HG02870 (cell line): ENCODE results near the gene DPH1.

Experiments used
- ATAC-seq: cut with Tn5 transposase; IDR thresholded peaks from one replicate; pipeline ENCODE4 v1.9.1; 2021; ENCODE audit warnings: mild to moderate bottlenecking, moderate library complexity; ENCODE audit not compliant: unreplicated experiment

DPH1 gene

DNA sequence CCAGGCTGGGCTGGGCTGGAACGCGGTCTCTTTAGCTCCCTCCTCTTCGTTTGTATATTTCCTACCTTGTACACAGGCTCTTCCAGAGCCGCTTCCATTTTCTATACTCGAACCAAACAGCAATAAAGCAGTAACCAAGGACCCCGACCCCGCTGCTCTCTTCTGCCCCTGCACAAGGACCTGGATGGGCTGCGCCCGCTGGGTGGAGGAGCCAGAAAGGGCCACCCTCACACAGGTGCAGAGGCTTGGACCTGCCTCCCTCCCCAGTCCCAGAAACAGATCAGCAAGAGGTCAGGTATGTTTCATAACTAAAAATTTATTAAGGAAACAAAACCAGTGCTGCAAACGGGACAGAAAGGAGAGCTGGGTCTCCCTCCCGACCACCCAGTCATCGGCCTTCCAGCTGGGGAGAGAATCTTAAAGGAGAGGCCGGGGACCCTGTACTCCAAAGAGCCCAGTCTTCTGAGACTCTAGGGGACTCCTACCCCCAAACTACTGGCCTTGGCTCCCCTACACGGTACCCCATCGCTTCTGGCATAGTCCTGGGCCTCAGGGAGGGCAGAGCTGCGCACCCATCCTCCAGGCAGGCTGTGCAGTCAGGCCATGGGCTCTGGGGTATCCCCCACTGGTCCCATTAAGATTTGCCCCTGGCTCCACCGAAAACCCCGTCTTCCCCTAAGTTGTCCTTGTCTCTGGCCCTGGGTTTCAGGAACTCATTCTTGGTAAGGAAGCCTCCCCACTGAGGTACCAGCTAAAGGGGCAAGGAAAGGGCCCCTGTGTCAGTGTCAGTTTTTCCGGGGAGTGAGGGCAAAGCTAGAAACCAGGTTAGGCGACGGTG lies 29.8 kb downstream of the DPH1 start:
- ATAC-seq: no peak

GRCh38 chr17:2060385-2060658 lies 30.4 kb downstream of the DPH1 start:
- no peak for ATAC-seq

GRCh38 chr17:2060681-2061440 lies 30.9 kb downstream of the DPH1 start:
- ATAC-seq: no peak

DNA sequence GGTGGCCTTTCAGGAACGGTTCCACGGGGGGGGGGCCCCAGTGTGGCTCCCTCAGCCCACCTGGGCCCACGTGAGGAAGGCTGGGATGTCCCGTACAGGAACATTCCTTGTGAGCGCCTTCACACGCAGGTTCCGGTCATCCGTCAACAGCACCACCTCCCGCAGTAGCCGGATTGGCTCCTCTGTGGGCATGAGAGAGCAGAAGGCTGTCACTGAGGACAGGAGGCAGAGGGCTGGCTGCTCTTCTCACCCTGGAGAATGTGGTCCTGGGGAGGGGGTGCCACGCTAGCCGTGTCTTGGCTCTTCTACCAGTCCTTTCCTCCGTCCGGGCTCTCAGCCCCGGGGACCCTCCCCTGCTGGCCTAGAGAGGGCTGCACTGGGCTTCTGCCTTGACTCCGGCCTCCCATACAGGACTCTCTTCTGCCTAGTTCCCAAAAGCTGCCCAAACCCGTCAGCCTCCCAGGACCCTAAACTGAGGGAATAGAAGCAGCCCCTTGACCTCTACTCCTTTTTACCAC lies 31.5 kb downstream of the DPH1 start:
- no peak for ATAC-seq

GRCh38 chr17:2062571-2063183 lies 32.7 kb downstream of the DPH1 start:
- no peak for ATAC-seq

GRCh38 chr17:2063261-2064146 lies 33.6 kb downstream of the DPH1 start:
- no peak for ATAC-seq

- ATAC-seq: no peak
Observed at GRCh38 chr17:2064147-2064489, 34.2 kb downstream of the DPH1 start.

DNA sequence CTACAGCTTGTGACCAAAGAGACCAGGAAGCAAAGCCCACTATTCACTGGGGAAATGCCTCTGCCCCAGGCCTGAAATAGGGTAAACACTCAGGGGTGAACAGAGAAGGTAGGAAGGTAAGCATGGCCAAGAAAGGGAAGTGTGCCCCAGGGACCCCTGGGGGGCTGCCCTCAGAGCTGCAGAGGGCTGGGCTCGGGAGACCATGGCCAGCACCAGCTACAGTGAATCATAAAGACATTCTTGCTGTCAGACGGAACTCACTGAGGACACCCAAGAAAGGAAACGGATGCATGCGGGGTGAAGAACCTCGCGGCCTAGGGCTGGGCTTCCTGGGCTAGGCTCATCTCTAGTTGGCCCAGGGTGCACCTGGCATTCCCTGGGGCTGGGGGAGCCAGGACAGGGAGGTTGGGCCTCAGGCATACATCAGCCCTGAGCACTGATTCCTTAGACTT lies 34.6 kb downstream of the DPH1 start:
- ATAC-seq: no peak

DNA sequence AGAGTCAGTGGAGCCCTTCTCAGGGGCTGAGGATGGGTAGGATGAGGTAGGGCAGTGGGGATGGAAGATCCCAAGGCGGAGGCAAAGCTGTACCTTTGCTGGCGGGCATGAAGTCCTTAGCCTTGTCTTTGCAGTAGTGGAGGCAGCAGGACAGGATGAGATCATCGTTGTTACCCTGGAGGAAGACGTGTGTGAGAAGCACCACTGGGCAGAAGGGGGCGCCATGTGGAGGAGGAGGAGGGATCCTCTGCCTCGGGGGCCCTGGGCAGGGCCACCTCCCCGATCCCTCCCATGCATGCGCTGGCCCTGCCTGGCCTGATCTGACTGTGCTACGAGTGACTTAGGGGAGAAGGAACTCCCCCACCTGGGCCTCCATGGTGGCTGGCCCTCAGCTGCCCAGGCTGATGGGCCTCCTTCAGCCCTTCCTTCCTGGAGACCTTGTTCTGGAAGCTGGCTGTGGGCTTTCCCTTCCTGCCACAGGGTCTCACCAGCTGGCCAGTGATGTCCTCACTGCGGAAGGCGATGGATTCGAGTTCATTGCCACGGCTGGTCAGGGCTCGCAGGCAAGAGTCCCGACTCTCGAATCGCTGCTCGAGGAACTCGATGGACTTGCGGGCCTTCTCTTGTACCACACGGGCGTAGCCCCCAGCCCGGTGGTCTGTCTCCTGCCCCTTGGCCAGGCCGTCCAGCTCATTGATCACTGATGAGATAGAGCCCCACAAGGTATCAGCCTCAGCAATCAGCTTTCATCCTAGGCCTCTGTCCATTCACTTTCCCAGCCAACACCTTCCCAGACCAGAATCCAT lies 35.2 kb downstream of the DPH1 start:
- ATAC-seq: no peak

GRCh38 chr17:2065949-2066400 lies 36.0 kb downstream of the DPH1 start:
- ATAC-seq: no peak

GRCh38 chr17:2067048-2067561 lies 37.2 kb downstream of the DPH1 start:
- no peak for ATAC-seq

GRCh38 chr17:2067608-2068024 lies 37.7 kb downstream of the DPH1 start:
- no peak for ATAC-seq

- ATAC-seq: no peak
Observed at GRCh38 chr17:2068031-2068518, 38.1 kb downstream of the DPH1 start.

DNA sequence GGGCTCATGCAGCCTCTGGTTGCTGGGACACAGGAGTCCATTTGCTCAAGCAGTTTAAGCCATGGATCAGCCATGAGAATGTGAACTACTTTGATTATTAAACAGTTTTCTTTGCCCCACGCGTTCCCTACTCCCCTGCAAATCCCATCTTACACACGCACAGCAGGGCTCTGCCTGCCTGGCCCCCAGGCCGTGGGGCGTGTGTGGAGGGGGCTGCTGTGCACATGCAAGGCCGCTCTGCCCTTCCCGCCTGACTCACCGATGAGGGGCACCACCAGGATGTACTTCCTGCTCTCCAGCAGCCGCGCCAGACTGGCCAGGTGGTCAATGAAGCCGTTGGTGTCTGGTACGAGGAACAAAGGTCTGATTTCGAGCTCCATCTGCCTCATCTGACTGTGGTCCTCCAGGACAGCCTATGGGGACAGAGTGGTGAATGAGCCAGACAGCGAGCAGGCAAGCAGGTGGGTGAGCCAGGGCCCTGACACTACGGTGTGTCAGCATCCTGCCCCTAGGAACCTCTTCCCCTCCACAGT lies 38.6 kb downstream of the DPH1 start:
- ATAC-seq: no peak

DNA sequence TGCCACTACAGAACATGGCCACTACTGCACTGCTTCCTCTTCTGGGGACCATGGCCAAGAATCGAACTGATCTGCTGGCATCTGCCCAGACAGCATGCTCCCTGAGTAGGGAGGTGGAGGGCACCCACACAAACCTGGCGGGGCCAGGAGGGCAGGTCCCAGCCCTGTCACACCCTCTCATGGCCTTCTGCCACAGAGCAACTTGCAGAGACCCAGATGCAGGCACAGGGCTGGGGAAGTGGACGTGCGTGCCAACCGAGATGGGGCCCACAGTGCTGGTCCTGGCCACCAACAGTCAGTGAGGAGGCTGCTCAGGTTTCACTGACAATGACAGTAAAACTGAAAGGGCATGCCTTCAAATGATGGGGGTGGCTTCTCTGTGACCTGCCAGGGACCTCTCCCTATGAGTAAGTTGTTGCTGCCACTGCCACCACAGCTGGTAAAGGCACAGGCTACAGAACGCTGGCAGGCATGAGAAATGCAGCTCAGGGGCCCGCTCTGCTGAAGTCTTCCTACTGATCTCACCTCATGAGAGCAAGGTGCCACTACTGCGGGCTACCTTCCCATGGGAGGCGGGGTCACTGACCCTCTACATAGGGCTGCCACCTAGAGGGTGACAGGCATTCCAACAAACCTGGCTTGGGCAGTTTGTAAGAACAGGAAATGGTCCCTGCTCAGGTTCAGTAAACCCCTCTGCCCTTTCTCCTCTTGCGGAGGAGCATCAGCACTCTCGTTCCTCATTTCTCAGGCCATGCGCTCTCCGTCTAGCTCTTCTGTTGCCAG lies 40.5 kb downstream of the DPH1 start:
- peak; percentile 76 for ATAC-seq

- ATAC-seq: no peak
Observed at GRCh38 chr17:2071024-2071385, 41.1 kb downstream of the DPH1 start.

DNA sequence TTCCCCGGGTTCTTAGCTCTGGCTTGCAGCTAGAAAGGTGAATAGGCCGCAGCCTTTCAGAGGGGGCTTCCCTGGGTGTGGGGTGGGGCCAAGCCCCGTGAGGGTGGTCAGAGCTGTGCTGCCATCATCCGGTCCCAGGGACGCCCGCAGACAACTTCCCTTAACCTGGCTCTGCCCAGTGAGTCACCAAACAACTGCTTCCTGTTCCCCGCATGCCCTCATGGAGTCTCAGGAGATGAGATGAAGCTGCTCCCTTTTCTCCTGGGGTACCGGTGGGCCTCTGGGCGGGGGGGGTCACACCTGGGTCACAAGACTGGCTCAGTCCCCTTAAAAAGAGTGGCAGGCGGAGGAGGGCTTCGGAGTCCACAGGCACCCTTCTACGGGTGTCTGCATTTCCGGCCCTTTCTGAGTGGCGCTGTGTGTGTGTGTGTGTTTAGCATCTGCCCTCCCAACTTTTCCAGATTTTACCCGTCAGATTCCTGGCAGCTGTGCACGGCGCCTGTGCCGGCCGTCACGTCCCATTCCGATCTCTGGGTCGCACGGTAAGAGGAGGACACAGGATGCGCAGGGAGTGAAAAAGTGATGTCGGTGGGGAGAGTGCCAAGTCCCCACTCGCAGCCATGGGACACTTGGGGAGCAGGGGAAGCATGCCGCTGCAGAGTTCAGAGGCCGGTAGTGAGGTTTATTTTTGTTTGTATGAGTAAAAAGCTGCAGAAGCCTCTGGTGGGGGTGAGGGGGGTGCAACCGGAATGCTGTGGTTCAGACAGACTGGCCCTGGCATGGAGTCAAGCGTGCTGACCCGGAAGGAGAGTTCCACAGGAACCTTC lies 41.7 kb downstream of the DPH1 start:
- no peak for ATAC-seq

DNA sequence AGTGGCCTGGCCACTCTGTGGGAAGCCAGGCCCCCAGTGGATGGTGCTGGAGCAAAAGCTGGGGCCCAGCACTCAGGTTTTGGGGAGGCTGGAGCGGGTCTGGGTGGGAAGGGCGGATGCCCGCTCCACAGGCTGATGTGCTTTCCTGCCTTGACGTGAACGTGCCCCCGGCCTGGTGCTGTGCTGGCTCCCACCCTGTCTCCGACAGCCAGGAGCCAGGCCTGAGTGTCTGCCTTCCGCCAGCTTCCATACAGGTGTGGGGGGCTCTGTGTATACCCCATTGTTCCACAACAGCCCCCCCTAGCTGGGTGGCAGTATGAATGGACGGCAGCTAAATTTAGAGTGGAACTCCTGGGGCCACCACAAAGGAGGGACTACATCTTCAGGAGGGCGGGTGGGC lies 45.0 kb downstream of the DPH1 start:
- ATAC-seq: no peak
